Measurements from ENCODE around the gene SOS1.

DNA sequence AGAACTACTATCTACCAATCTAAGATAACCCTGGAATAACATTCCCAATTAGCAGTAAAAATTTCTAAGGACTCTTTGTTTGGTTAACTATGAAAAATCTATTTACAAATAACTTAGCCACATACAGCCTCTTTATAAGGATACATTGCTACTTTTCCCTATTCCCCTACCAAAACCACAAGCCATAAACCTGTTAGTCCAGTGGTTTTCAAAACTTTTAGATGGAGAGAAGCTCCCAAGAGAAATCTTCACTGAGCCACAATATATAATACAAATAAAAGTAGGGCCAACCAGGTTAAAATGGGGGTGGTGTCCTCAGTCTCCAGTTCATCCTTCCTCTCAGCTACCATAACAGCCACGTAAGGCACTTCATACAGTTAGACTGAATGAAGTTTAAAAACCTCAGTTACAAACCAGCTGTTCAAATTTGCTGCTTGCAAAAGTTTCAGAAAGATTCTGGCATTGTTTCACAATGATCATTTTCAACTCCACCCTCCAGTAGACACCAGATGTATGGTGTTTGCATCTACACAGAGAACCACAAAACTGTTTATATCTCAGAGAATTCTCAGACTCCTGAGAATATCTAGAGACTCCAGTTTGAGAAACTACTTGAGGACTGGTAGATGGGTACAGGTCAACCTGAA lies 26.0 kb downstream of the SOS1 start:
- TF ChIP-seq, protein P1, sequence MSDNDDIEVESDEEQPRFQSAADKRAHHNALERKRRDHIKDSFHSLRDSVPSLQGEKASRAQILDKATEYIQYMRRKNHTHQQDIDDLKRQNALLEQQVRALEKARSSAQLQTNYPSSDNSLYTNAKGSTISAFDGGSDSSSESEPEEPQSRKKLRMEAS (IDR thresholded peaks at IDR 0.05; ENCODE audit: low read depth, low read length): no peak
- TF ChIP-seq, protein P2, sequence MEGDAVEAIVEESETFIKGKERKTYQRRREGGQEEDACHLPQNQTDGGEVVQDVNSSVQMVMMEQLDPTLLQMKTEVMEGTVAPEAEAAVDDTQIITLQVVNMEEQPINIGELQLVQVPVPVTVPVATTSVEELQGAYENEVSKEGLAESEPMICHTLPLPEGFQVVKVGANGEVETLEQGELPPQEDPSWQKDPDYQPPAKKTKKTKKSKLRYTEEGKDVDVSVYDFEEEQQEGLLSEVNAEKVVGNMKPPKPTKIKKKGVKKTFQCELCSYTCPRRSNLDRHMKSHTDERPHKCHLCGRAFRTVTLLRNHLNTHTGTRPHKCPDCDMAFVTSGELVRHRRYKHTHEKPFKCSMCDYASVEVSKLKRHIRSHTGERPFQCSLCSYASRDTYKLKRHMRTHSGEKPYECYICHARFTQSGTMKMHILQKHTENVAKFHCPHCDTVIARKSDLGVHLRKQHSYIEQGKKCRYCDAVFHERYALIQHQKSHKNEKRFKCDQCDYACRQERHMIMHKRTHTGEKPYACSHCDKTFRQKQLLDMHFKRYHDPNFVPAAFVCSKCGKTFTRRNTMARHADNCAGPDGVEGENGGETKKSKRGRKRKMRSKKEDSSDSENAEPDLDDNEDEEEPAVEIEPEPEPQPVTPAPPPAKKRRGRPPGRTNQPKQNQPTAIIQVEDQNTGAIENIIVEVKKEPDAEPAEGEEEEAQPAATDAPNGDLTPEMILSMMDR (IDR thresholded peaks at IDR 0.05; ENCODE audit: low read depth, low read length): no peak
- no peak for TF ChIP-seq POLR2A (IDR thresholded peaks at IDR 0.05; ENCODE audit: extremely low read depth, insufficient read length)
